NCI-H524 (cell line): ENCODE results near the gene COLEC11.
"Not testable (repeated sequence)": the region's sequence is repeated elsewhere in the genome, so short reads cannot be mapped to it uniquely, and the experiment has no call there.

ENCODE experiments used
- DNase-seq, 2 experiments: peaks; one replicate each; lab custom pipeline; 2025; lab: John Stamatoyannopoulos, UW

Gene COLEC11

GRCh38 chr2:3606028-3606369, 11.1 kb downstream of the COLEC11 start:
- no peak for DNase-seq

DNA sequence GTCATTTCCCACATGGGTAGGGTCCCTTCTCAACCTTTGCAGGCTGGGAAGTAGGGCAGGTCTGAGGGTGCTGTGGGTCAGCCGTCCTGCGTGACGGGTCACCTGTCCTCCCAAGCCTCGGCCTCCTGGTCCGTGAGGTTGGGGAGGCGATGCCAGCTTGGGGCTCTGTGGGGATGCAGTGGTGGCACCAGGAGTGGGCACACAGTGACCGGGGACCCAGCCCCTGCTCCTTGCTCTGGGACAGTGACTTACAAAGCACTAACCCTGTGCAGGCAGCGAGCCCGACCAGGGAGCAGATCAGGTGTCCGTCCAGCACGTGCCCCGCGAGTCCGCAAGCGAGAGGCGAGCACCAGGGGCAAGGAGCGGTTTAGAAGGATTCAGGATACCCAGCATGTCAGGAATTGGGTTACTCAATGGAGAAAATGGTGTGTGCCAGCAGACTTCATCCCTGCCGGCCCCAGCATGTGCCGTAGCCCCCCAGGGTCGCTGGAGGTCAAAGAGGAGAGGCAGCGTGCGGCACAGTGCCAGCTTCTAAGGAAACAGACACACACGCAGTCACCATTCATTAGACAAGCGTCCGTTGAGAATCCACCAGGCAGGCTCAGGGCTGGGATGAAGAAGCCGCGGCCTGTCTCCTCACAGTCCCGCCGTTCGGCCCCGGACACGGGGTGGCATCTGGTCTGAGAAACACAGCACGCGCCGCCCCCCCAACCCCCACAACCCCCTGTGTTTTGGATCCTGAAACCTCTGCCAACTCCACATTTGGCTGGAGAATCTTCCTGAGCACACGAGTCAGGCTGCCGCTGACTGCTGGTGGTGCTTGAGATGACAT, 11.7 kb downstream of the COLEC11 start:
- DNase-seq, result peak in 1 of 2 experiments; percentile 16

DNA sequence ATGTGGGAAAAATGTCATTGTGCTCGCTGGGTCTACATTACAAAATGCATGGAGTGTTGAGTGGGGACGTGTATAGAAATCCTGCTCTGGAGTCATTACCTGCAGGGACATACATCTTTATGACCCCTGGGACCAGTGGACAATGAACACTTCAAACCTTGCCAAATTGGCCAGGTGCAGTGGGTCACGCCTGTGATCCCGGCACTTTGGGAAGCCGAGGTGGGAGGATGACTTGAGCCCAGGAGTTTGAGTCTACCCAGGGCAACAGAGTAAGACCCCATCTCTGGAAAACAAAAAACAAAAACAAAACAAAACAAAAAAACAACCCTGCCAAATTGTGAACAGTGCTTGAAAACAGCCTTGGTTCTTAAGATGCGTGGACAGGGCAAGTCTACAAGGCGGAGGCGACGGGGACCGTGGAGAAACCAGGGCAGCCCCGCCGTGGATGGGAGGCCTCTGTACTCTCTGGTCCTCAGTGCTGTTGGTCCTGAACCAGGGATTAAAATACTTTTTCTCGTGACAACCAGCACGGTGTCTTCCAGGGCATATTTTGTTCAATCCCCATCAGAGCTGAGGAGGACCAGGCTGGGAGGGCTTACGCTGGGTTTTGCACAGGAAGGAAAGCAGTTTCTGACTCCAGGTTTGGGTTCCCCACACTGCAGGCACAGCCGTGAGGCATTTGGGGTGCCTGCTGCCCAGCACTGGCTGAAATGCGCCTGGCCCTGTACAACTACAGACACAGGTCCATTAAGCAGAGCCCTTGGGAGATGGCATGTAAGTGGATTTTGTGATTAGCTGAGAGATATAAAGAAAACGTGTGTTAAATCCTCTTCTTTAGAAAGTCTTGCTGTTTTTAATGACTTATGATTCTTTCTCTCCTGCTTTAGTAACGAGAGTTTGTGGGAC, 13.7 kb downstream of the COLEC11 start:
- no peak for DNase-seq

GRCh38 chr2:3609279-3609673, 14.4 kb downstream of the COLEC11 start:
- not testable (repeated sequence) for DNase-seq

GRCh38 chr2:3610415-3610814, 15.5 kb downstream of the COLEC11 start:
- DNase-seq, result no peak

DNA sequence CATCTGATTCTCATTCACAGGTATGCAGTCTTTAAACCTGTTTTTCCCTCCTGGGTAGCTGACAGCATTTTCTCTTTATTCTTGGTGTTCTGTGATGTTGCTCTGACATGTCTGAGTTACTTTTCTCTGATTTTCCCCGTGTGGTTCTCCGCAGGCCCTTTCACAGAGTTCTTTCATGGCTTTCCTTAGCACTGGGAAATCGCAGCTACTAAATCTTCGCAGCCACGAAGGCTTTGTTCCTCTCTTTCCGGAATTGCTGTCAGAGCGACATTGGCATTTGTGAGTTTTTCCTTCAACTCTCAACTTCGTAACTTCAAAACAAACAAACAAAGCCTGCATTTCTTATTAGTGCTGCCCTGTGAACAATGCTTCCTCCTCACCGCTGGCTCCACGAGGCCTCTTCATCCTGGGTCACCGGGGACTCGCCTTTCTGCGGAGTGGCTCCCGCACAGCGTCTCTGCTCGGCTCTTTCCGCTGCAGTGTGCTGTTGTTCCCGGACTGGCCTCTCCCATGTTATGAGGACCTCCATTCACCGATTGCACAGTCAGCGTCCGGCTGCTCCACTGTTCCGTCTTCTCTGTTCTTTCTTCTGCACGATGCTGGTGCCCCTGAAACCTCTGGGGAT, 16.1 kb downstream of the COLEC11 start:
- DNase-seq, result no peak

DNA sequence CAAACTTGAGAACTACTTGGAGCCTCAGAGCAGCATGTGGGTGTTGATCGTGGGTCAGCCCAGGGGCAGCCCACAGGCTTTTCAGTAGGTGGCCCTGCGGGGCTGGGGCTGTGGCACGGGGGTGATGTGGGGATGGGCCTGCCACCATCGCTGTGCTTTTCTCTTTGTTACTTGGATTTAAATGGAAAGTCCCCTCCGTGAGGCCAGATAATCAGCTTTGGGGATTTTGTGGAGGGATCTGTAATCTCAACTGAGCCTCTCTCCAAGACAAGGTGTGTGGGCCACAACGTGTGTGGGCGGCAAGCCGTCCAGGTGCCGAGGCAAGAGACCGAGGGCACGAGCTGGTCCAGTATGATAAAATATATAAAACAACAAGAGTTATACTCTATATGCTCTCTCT, 16.7 kb downstream of the COLEC11 start:
- no peak for DNase-seq

DNA sequence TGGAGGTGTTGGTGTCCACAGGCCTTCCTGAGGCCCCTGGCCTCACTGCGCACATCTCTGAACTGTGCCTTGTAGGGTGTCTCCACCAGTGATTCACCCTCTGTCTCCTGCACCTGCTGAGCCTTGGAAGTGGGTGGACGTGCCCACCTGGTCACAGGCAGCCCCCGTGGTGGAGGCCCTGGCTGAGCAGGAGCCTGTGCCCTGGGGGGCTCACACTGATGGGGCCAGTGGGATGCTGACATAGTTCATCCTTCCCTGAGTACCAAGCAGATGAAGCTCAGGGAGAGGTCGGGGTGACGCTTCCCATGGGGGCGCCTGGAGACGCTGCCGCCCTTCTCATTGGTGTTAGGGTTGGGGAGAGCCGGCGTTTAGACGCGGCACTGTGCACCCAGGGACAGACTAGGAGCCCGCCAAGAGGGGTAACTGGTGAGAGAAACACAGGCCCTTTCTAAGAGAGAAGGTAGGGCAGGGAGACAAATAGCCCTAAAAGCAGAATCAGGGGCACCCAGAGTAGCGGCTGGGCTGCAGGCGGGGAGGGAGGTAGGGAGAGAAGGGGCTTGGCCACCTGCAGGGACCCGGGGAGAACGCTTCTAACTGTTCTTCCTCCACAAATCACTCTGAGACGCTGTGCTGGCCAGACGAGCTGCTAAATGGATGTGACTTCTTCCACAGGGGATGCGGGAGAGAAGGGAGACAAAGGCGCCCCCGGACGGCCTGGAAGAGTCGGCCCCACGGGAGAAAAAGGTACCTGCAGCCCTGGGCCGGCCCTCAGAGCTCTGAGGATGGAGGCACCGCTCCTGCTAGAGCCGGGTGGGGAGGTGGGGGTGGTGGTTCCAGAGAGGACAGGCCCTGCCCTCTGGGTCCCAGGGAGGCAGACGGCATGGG, 18.0 kb downstream of the COLEC11 start:
- DNase-seq, result no peak

DNA sequence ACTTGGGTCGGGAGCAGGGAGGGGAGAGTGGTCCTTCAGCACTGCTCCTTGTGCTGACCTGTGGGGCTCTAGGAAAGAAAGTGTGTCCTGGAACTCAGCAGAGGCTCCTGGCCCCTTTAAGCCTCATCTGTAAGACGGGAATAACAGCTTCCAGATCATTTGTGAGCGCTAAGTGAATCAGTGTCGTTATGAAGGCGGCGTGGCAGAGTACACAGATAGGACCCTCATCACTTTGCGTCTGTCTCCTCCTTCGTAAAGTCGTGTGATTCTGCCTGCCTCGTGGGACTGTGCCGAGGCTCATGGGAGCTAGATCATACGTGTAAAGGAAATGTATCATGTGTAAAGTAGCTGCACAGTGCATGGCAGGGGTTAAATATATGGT, 18.6 kb downstream of the COLEC11 start:
- no peak for DNase-seq

DNA sequence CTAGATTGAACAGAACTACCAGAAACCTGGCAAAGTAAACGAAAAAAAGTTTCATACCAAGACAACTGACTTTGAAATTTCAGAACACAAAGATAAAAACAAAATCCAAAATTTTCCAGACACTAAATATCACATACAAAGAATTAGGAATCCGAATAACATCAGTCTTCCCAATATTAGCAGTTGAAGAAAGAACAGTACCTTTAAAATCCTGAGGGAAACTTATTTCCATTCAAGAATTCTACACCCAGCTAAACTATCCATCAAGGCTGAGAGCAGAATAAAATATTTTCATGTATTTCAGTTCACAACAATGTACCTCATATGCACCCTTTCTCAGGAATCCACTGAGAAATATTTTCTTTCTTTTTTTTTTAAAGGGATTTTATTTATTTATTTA, 19.8 kb downstream of the COLEC11 start:
- not testable (repeated sequence) for DNase-seq

GRCh38 chr2:3615541-3616200, 20.8 kb downstream of the COLEC11 start:
- DNase-seq, result not testable (repeated sequence)

GRCh38 chr2:3616435-3617197, 21.7 kb downstream of the COLEC11 start:
- not testable (repeated sequence) for DNase-seq

DNA sequence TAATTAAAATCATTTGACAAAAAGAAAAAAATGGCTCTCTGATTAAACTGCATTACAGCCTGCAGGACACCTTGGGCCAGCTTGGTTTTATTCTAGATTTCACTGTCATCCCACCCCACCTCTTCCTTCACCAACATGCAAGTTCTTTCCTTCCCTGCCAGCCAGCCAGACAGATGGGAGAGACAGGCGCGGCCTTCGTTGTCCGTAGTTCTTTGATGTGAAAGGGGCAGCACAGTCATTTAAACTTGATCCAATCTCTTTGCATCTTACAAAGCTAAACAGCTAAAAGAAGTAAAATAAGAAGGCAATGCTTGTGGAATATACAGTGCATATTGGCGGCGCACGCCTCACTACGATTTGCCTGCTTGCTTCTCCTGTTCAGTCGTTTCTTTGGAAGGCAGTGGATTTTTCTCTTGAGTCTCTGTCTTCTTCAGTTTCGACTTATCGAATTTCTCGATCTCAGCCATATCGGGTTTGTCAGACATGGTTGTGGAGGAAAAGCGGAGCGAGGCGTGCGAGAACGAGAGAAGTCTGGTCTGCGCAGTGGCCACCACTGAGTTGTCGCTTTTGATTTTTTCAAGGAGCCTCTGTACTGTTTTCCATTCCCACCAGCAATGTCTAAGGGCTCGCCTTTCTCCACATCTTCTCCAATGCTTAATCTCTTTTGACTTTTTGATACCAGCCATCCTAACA, 22.4 kb downstream of the COLEC11 start:
- no peak for DNase-seq

DNA sequence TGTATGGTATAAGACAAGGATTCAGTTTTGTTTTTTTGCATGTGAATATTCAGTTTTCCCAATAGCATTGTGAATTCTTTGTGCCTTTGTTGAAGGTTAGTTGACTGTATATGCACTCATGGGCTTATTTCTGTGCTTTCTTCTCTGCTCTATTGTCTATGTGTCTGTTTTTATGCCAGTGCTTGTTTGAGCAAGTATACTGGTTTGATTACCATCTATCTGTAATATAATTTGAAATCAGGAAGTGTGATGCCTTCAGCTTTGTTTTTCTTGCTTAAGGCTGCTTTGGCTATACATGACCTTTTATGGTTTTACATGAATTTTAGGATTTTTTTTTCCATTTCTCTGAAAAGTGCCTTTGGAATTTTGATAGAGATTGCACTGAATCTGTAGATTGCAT, 23.5 kb downstream of the COLEC11 start:
- DNase-seq, result no peak

DNA sequence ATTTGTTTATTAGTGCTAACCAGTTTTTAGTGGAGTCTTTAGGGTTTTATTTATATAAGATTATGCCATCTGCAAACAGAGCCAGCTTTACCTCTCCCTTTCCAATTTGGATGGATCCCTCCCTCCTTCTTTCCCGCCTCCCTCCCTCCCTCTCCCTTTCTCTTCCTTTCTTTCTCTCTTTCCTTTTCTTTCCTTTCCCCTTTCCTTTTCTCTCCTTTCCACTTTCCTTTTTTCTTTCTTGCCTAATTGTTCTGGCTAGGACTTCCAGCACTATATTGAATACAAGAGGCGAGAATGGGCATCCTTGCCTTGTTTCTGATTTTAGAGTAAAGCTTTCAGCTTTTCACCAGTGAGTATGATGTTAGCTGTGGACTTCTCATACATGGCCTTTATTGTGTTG, 24.1 kb downstream of the COLEC11 start:
- DNase-seq, result no peak

DNA sequence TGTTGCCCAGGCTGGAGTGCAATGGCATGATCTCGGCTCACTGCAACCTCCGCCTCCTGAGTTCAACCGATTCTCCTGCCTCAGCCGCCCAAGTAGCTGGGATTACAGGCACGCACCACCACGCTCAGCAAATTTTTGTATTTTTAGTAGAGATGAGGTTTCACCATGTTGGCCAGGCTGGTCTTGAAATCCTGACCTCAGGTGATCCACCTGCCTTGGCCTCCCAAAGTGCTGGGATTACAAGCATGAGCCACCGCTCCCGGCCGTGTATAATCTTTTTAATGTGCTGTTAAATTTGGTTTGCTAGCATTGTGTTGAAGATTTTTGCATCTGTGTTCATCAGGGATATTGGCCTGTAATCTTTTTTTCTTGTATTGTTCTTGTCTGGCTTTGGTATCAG, 24.7 kb downstream of the COLEC11 start:
- not testable (repeated sequence) for DNase-seq

DNA sequence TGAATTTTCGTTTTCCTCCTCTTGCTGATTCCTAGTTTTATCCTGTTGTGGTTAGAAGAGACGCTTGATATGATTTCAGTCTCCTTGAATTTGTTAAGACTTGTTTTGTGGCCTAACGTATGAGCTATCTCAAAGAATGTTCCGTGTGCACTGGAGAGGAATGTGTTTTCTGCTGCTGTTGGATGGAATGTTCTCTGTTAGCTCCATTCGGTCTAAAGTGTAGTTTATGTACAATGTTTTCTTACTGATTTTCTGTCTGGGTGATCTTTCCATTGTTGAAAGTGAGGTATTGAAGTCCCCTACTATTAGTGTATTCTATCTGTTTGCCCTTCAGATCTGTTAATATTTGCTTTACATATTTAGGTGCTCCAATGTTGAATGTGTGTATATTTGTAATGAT, 25.9 kb downstream of the COLEC11 start:
- DNase-seq, result no peak

DNA sequence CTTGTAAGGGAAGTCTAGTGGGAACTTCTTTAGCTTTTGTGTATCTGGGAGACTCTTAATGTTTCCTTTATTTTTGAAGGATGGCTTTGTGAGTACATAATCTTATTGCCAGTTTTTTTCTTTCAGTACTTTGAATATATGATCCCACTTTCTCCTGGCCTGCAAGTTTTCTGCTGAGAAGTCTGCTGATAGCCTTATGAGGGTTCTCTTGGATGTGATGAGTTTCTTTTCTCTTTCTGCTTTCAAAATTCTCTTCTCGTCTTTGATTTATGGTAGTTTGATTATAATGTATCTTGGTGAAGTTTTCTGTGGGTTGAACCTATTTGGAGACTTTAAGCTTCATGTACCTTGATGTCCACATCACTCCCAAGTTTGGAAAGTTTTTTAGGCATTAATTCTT, 28.1 kb downstream of the COLEC11 start:
- no peak for DNase-seq

DNA sequence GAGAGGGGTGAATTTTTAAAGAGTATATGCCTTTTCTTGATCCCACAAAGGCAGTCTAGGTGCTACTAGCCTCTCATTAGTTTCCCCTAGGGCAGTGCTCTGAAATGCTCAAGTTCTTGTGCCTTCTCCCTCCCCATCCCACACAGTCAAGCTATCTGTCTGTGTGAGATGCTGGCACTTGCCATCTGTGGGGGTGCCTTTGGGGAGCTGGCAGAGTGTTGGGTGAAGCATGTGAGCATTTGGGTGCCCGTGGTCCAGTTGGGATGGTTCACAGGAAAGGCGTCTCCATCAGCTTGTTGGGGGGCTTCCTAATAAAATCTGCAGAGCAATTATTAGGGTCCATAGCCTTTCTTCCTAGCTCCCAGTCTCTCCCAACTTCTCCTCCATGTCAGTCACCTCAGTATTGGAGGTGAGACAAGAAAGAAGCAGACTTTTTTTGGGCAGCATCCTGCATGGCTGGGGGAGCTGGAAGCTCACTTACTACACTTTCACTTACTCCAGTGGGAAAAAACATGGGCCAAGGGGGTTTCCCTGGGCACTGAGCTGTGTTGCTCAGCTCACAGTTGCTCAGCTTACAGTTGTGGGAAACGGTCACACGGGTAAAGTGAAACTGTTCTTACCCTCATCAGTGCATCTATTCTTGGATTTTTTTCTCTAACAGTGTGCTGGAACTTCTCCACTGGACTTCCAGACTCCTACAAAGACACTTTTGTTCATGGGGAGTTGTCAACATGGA, 29.3 kb downstream of the COLEC11 start:
- no peak for DNase-seq
